H1 (cell line): Measurements from ENCODE around the gene MRPL20. TPM values are rescaled to one million over a fixed set of nuclear protein-coding genes. Genes with fewer than 3 reads are reported as not detected.

Experiments
- CHD7 ChIP-seq: fragments of 300-600 bp; sonication (generic); IDR thresholded peaks from 2 replicates; pipeline ENCODE4 v1.7.1; 2012; ENCODE audit warnings: low read length, moderate library complexity, mild to moderate bottlenecking, inconsistent platforms; ENCODE audit not compliant: insufficient replicate concordance
- polyA plus RNA-seq, 7 experiments: library from polyadenylated mRNA; depleted of rRNA in 3 of 7; stranded (reverse) in 5 of 7; unstranded in 2 of 7; fragments of >200 nt in 5 of 7; fragments of 200-250 nt in 2 of 7; gene quantifications; 1 replicate in 5 of 7; 2 replicates in 1 of 7; 4 replicates in 1 of 7; pipeline versions ENCODE4 v1.2.1 to v1.2.3, GENCODE V29; 2011 to 2013; ENCODE audit warnings: missing spikeins in 2 of 7, mixed read lengths in 2 of 7
- total RNA-seq: library from RNA; stranded (reverse); fragmentation: NEBNext Ultra II Directional; extraction: Animal tissue kit (Norgen Biotek cat#: 25700); gene quantifications from 2 replicates; pipeline ENCODE4 v1.2.1, GENCODE V29; 2021

MRPL20 gene
- total and polyA plus RNA-seq, 2 of the 8 experiments (the other 6 are each of a cell fraction or from before 2014, with no cell fraction given) = 126 to 151 TPM

GRCh38 chr1:1355416-1355815 lies 51.7 kb downstream of the MRPL20 start (continued):
- TF ChIP-seq CHD7 = no peak
